SHP77 treated with DMSO at 0.1 percent for 48 hours (cell line): ENCODE measurements around the gene KLHL24.
"Not testable (repeated sequence)": the region's sequence is repeated elsewhere in the genome, so short reads cannot be mapped to it uniquely, and the experiment has no call there.

Experiments
- DNase-seq: peaks from one replicate; lab custom pipeline; 2025; lab: John Stamatoyannopoulos, UW

KLHL24 gene

DNA sequence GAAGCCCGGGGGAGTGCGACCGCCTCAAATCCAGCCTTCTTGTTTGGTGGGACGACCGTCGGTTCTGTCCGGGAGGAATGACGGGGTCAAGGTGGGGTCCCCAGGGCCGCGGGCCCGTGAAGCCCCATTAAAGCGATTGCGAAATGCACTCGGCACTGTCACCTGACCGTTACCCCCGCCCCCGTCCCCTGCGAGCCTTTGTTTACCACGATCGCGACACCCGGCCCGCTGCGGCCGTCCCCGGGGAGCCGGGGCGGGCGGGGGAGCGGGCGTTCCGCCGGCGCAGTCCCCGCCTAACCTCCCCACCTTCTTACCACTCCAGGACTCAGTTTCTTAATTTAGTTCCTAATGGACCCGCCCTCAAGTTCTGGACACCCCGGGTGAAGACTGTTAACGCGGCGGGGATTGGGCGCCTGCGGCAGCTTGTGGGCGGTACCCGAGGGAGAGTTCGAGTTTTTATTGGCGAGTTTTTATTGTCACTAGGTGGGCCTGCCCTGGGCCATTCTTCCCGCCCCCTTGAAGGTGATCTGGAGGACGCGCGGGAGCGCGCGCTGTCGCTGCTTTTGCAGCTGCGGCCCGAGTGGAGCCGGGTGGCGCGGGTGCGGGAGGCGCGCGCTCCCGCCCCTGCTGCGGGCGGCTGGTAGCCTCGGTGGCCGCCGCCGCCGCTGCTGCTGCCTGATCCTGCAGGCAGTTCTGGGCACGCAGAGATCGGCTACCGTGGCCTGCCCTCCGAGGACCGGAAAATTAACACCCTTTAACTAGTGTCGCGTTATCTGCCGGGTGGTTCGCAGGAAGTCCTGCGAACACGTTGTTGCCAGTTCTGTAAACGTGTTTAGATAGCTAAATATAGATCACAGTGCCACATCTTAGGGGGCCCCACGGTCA lies 1.0 kb downstream of the KLHL24 start:
- peak; percentile 98 for DNase-seq

DNA sequence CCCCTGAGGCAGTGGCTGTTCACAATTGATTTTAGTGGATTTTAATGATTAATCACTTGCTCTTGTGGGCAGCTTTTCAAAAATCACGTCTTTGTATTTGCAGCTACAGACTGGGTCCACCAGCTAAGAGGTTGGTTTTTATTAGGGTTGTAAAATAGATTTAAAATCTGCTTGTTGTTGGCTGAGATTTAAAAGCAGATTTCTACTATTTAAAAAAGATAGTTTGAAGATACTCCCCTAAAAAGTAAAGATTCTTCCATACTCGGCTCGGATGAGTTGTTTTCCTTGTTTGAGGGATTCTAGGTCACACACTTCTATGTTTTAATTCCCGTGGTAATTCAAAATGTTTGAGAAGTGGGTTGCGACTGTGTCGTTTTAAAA lies 1.7 kb downstream of the KLHL24 start:
- no peak for DNase-seq

DNA sequence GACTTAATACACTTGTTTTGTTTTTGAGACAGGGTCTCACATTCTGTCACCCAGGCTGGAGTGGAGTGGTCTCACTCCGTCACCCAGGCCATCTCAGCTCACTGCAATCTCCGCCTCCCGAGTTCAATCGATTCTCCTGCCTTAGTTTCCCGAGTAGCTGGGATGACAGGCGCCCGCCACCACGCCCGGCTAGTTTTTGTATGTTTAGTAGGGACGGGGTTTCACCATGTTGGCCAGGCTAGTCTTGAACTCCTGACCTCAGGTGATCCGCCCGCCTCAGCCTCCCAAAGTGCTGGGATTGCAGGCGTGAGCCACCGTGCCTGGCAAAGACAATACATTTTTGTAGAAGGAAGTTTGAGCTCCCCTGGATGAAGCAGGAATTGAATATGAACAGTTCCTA lies 2.2 kb downstream of the KLHL24 start:
- DNase-seq = not testable (repeated sequence)

DNA sequence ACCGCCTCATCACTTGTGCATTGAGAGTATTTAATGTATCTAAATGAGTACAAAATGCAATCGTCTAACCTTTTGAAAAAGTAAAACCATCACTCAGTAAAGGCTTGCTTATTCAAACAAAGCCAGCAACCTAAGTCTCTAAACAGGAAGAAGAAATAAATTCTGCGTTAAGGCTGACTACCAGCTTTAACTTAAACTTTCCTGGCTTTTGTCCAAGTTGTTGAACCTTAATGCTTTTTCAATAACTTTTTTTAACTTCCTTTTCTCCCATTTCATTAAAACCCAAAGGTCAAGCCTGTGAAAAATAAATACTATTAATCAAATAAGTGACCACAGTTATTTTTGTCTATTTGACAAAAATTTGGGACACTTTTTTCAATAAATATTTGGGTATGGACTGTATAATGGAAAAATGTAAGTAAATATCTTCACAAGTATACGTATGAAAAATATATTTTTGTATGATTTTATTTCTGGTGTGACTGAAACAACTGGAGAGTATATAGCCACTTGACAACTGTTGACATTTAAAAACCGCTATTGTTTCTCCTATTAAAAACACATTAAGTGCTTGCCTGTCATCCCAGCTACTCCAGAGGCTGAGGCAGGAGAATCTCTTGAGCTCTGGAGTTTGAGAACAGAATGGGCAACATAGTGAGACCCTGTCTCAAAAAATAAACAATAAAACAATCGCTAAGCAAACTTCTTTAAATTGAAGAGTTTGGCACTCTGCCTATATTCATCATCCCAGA lies 2.9 kb downstream of the KLHL24 start:
- no peak for DNase-seq

DNA sequence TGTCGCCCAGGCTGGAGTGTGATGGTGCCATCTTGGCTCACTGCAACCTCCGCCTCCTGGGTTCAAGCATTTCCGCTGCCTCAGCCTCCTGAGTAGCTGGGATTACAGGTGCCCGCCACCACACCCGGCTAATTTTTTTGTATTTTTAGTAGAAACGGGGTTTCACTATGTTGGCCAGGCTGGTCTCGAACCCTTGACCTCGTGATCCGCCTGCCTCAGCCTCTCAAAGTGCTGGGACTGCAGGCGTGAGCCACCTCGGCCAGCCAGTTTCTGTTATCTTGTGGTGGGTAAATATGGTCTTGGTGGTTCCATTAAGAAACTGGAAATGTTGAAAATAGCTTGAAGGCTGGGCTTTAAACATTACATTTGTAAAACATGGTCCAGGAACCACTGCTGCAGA lies 5.2 kb downstream of the KLHL24 start:
- DNase-seq = not testable (repeated sequence)

DNA sequence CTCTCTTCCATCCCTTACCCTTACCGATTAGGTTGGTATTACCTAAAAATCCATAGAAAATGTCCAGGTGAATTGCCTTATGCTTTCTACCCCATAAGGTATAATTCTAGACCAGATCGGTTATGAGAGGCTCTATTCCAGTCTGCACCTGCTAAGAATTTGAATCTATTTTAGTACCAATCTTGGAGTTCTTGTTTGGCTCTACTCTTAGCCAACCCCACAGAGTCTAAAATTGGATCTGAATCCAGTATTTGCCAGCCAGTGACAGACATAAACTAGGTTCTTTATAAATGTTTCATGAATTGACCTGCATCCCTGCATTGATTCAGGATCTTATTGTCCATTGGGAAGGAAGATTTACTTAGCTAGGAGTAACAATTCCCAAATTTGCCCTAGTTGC lies 6.5 kb downstream of the KLHL24 start:
- no peak for DNase-seq

DNA sequence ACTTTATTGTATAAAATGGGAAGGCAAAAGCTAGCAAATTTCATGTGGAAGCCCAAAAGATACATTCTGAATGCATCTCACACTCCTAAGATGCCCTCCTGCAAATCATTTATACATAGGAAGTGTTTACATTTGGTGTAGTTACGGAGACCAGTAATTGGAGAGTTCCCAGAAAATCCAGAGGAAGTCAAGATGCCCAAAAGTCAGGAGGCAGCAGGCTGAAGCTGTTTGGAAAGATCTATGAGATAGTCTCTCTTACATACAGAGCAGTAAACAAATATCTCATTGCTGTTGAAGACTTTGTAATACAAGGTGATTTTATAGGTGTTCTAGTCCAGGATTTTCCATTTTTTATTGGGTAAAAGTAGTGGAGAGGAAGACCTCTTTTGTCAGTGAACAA lies 8.8 kb downstream of the KLHL24 start:
- no peak for DNase-seq

DNA sequence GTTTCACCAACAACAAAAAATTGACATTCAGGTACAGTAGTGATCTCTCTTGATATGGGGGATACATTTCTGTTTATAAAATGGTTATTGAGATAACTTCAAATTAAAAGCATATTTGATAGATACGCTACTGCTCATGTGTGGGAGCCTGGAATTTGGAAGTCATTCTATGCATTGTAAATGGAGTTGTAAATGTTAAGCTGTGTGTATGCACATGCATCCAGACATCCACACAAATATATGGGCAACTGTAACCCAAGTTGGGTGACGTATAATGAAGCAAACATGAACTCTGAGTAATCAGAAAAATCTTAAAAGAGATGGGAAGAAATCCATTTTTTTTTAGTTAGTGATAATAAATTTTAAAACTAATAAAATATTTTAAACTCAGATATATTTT lies 9.8 kb downstream of the KLHL24 start:
- no peak for DNase-seq

DNA sequence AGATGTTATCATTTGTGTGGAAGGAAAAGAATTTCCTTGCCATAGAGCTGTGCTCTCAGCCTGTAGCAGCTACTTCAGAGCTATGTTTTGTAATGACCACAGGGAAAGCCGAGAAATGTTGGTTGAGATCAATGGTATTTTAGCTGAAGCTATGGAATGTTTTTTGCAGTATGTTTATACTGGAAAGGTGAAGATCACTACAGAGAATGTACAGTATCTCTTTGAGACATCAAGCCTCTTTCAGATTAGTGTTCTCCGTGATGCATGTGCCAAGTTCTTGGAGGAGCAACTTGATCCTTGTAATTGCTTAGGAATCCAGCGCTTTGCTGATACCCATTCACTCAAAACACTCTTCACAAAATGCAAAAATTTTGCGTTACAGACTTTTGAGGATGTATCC lies 15.1 kb downstream of the KLHL24 start:
- DNase-seq = no peak

DNA sequence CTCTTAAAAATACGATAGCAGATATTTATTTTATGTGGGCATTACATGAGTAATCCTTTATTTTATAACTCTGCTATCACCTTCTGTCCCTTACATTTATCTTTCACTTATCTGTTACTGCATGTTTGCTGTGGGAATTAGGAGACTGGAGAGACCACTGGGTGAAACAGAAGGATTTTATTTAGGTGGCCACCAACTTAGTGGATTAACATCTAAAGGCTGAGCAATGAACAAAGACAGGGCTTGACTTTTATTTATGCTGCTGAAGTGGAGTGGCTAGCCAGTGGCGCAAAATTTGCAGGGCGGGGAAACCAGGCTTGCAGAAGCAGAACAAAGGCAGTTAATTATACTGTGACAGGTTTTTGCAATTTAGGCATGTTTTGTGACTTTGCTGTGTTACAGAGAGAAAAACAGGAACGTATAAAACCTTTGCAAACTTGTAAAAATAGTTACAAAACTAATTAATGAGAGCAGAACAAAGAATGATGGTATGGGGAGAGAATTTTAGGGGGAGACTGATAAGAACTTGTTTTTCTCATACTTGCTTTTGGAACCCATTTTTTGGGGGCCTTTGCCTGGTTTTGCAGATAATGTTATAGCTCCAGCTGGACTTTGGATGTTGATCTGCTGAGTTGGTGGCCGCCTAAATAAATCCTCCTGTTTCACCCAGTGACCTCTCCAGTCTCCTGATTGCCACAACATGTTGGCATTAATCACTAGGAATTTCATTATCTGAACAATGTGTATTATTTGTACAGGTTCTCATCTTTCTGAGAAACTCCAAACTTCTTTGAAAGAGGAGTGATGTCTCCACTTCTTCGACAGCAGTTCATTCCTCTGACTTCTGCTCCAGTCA lies 18.0 kb downstream of the KLHL24 start:
- DNase-seq = no peak

DNA sequence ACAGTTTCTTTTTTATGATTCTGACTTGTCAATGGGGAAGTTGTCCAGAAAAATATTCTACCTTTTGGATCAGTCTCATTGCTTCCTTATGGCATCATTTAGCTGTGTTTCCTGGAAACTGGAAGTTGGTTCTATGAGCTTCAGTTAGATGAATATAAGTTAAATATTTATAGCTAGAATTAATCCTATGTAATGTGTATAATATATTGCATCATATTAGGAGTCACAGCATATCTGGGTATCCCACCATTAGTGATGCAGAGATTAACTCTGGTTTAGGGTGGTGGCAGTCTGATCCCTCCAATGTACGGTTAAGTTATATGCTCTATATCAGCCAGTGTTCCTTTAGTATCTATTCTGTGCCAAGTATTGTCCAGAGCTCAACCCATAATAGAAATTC lies 19.3 kb downstream of the KLHL24 start:
- DNase-seq = no peak

DNA sequence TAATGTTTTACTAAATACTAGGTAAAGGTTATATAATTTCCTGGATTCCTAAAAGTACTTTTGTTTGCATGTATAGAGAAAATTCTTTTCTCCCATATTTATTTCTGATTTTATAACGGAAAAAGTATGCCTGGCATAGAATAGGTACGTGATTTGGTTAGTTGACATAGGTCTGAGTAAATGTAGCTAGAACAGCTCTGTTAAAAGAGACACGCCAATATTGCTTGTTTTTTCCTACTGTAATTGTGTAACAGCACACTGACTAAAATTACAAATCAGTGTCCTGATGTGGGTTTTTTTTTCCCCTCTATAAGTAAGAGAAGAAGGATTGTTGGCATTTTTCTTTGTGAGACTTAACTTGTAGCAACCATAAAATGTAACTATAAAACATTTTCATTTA lies 26.7 kb downstream of the KLHL24 start:
- no peak for DNase-seq

DNA sequence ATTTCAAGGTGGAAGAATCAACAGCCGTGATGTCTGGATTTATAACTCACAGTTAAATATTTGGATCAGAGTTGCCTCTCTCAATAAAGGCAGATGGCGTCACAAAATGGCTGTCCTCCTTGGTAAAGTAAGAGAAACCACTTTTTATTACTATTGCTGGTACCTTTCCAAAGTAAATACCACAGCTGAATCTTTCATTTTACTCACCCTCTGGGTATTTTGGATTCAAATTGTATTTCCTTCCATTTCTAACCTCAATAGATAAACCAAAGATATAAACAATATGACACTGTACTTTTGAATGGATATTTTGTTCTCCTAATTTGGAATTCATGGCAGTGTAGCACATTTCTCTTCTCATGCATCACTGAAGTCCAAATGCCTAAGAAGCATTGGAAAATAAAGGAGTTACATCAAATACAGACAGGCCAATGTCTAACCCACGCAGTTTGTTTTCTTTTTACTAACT lies 29.5 kb downstream of the KLHL24 start:
- DNase-seq = peak; percentile 10

DNA sequence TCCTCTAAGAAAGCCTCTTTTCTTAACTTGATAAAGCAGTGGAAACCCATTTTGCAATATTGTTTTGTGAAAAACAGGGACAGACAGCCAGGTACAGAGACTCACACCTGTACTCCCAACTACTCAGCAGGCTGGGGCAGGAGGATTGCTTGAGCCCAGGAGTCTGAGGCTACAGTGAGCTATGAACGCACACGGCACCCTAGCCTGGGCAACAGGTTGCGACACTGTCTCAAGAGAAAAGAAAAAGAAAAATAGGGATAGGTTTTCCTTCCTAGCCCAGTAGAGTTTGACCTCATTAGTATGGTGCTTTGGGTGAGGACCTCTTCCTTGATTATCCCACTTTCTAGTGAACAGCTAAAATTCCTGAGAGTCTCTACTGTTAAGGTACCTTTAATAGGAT lies 44.6 kb downstream of the KLHL24 start:
- DNase-seq = no peak

DNA sequence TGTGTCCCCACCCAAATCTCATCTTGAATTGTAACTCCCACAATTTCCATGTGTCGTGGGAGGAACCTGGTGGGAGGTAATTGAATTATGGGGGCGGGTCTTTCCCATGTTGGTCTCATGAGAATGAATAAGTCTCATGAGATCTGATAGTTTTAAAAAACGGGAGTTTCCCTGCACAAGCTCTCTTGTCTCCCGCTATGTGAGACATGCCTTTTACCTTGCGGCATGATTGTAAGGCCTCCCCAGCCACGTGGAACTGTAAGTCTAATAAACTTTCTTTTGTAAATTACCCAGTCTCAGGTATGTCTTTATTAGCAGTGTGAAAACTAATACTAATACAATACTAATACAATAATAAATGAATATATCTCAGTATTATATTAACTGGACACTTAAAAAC lies 52.3 kb downstream of the KLHL24 start:
- no peak for DNase-seq

DNA sequence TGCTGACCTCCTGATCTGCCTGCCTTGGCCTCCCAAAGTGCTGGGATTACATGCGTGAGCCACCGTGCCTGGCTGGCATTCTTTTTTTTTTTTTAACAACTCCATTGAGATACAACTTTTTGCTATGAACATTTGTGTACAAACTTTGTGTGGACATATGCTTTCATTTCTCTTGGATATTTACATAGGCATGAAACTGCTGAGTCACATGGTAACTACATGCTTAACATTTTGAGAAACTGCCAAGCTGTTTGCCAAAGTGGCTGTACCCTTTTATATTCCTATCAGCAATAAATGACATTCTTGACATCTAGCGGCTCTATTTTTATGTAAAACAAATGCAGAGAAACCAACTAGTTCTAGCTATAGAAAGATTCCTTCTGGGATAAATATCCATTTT lies 53.5 kb downstream of the KLHL24 start:
- no peak for DNase-seq

DNA sequence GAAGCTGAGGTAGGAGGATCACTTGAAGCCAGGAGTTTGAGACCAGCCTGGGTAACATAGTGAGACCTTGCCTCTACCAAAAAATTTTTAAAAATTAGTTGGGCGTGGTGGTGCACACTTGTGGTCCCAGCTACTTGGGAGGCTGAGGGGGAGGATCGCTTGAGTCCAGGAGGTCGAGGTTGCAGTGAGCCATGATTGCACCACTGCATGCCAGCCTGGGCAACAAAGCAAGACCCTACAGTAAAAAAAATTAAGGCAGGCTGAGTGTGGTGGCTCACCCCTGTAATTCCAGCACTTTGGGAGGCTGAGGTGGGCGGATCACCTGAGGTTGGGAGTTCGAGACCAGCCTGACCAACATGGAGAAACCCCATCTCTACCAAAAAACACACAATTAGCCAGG lies 54.2 kb downstream of the KLHL24 start:
- DNase-seq = not testable (repeated sequence)

DNA sequence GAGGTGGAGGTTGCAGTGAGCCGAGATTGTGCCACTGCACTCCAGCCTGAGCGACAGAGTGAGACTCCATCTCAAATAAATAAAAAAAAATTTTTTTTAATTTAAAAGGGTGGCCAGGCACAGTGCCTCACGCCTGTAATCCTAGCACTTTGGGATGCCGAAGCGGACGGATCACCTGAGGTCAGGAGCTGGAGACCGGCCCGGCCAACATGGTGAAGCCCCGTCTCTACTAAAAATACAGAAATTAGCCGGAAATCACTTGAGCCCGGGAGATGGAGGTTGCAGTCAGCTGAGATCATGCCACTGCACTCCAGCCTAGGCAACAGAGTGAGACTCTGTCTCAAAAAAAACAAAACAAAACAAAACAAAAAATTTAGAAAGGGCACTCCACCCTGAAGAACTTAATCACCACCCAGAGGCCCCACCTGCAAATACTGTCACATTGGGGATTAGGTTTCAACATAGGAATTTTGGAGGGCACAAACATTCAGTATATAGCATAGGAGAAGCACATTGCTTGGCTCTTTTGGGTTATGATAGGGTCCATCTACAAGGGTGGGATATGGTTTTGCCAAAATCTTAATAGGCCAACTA lies 55.1 kb downstream of the KLHL24 start:
- no peak for DNase-seq

DNA sequence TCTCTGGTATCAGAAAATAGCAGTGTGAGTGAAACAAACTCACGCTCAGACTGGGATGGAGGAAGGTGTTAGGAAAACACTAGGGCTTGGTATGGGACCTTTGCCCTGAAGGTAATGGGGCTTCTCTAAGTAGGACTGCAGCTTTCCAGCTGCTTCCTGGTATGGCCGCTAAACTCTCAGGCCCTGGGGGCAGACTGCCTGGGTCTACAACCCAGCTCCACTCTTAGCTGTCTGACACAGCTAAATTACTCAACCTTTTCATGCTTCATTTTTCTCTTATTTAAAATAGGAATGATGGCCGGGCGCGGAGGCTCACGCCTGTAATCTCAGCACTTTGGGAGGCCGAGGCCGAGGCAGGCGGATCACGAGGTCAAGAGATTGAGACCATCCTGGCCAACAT lies 57.0 kb downstream of the KLHL24 start:
- no peak for DNase-seq

DNA sequence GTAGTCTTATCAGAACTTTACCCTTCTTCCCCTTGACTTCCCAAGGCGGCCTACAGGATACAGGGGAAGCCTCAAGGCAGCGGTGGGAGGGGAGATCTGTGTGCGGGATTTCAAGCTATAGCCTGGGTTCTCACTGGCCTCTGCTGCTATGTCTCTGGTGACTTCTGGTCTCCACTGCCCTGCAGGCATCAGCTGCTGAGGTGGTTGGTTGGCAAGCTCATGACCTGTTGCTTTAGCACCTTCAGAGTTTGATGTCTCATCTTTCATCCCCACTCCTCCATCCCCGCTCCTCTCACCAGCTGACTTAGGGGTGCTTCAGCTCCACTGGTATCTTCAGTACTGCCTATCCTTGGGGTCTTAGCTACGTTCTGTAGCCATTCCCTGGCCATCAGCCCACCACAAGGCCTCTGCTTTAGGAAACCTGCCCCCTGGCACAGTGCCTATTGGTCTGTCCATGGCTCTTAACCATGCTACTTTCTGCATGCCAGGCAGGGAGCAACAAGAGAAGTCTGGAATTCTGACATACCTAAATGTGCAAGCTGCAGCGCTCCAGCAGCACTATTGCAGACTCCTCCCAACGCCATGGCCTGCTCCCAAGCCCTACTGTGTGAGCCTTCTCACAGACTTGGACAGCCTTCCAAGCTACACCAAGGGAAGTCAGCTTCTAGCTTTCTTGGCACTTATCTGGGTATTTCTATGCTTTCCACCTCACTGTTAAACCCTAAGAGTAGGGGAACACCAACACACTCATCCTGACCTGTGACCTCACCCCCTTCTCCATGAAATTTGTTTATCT lies 60.3 kb downstream of the KLHL24 start:
- no peak for DNase-seq

DNA sequence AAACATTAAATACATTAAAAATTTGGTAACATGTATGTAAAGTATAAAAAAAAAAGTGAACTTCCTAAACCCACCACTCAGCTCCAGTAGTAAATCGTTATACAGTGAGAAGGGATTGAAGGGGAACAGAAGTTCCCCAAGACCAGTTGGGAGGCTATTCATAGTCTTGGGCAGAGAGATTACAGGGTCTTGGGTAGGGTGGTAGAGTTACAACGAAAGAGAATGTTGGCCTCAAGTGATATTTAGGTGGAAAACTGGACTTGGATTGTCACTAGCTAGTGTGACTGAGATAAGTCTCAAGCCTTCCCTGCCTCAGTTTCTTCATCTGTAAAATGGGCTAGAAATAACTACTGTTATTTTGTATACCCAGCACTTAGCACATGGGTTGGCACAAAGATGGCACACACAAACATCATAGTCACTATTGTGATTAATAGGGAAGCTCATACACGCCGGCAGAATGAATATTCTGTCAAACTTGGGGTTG lies 61.7 kb downstream of the KLHL24 start:
- DNase-seq = no peak
